ENCODE results near the gene FAM53B. TPM values are rescaled to one million over a fixed set of nuclear protein-coding genes. Genes with fewer than 3 reads are reported as not detected.
A peak's percentile ranks its signal among the peaks of the same experiment; 100 is the strongest.

FAM53B gene
- total RNA-seq, 1 donor from 2014 or later = 38.1 TPM

DNA sequence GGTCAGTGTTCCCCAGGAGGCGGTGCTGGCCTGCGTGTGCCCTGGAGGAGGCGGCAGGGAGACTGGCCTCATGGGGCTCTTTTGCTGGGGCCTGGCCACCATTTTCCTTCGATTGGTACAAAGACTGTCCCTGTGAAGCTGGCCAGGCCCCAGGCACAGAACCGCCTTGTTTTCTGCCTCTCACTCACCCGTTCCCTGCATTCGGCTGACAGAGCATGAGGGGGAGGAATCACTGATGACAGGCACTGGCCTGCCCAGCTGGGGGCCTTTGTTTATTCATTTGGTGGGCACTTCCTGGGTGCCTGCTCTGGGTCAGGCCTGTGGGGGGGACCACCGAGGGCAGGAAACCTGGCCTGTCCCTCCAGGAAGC is 139.2 kb downstream of the FAM53B start:
- DNase-seq (peak; percentile 30), ATAC-seq (ENCODE audit: poor library complexity) (no peak)

GRCh38 chr10:124604214-124605000 is 139.8 kb downstream of the FAM53B start:
- ATAC-seq (ENCODE audit: poor library complexity) (no peak), DNase-seq (peak; percentile 35)
- intact Hi-C loops (cut with DNase I) = no loop called here

More for the DNA sequence above, 139.2 kb downstream of the FAM53B start:
- intact Hi-C loops (cut with DNase I) = loop anchor here (5.0 kb wide), 1 partner anchor 33 kb away; no protein-coding TSS in a partner anchor

GRCh38 chr10:124603376-124604213 is 140.6 kb downstream of the FAM53B start:
- ATAC-seq (ENCODE audit: poor library complexity) (no peak), DNase-seq (peak; percentile 26)
- intact Hi-C loops (cut with DNase I) = no loop called here

DNA sequence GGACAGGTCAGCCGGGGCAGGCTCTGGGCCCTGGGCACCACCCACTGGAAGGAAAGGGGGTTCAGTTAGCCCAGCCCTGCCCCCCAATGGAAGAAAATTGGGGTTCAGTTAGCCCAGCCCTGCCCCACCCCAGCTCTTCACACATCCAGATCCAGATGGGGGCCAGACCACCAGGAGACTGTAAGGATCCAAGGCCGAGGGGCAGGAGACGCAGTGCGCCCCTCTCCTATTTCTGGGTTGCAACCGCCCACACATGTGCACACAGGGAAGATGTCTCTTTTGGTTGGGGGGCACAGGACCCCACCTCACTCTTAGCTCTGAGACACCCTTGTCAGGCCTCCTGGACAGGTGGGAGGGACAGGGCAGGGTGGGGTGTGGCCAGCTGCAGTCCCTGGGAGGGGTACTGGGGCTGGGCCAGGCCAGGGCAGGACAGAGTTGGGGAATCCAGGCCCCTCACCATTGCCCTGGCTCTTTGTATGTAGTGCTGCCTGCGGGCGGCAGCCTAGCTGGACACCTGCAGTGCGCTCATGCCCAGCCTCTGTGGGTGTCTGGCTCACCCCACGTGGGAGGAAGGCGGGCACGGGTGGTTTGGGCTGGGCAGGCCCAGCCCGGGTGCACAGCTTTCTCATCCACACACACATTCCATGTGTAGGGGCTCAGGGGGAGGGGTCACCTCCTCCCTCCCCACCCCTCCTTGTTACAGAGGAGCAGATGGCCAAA is 141.4 kb downstream of the FAM53B start:
- intact Hi-C loops (cut with DNase I) = no loop called here
- DNase-seq (peak; percentile 24), ATAC-seq (ENCODE audit: poor library complexity) (no peak)

DNA sequence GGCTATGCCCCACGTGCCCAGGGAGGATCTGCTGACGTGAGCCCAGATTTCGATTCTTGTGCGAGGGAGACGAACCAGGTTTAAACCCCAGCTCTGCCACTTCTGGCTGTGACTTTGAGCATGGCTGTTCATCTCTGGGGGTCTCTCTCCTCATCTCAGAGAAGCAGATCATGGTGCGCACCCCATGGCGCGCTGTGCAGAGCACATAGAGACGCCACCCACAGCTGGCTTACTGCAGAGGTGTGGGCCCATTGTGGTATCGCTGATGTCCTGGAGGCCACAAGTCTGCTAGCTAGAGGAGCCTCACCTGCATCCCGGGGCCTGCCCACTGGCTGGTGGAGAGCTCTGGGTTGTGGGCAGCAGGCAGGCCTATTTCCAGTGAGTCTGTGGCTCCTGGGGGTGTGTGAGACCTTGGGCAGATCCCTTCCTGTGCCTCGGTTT is 142.0 kb downstream of the FAM53B start:
- DNase-seq = peak; percentile 34
- ATAC-seq (ENCODE audit: poor library complexity) = no peak
- intact Hi-C loops (cut with DNase I) = no loop called here

DNA sequence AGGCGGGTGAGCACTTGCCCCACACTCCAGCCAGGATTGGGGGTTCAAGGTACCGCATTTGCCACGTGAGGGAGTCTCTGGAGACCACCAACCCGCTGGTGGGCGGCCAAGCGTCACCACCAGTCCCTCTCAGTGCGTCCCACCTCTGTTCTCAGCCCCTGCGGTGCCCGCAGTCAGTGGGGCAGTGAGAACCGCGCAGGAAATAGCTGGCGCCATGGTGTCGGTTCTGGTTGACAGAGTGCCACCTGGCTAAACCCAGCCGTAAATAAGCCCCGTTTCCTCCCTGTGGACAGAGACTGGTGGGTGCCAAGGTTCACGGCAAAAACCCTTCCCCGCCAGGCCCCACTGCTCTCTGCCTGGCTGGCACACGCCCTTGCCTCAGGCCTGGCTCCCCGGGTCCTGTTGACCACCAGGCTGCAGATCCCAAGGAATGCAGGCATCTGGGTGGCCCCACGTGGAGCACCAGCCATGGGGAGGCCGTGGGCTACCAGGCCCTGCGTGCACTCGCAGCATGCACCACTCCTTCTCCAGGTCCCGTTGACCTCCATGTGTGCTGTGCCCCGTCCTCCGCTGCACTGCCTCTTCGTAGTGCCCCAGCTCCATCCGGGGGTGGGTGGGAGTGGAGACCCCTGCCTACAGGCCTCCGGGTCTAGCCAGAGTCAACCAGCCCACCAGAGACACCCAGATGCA is 142.6 kb downstream of the FAM53B start:
- intact Hi-C loops (cut with DNase I) = no loop called here
- DNase-seq (peak; percentile 22), ATAC-seq (ENCODE audit: poor library complexity) (no peak)

- ATAC-seq (ENCODE audit: poor library complexity) (no peak), DNase-seq (peak; percentile 11)
- intact Hi-C loops (cut with DNase I) = no loop called here
Measured at GRCh38 chr10:124601016-124601415, 143.2 kb downstream of the FAM53B start.

GRCh38 chr10:124600051-124600880 is 143.9 kb downstream of the FAM53B start:
- no peak for ATAC-seq (ENCODE audit: poor library complexity)
- intact Hi-C loops (cut with DNase I) = no loop called here
- DNase-seq = peak; percentile 23

DNA sequence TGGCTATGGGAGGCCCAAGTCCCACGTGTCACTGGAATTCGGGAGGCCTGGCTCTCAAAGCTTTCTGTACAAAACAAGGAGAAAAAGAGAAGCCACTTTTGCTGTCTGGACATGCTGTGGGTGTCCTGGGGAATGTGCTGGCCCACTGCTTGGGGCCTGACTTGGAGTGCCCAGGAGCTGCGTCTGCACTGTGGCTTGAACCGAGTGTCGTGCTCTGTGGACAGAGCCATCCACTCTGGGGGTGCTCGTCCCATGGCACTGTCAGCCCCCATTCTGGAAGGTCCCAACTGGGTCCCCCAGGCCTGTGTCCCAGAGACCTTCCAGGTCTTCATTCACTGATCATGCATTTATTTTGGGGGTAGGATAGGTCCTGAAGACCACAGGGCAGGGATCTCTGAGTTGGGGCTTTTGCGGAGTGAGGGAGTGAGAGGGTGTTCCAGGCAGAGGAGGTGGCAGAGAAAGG is 144.6 kb downstream of the FAM53B start:
- peak; percentile 17 for DNase-seq
- intact Hi-C loops (cut with DNase I) = no loop called here

GRCh38 chr10:124598773-124599587 is 145.2 kb downstream of the FAM53B start:
- ATAC-seq (ENCODE audit: poor library complexity) (no peak), DNase-seq (peak; percentile 15)
- intact Hi-C loops (cut with DNase I) = no loop called here

More for the DNA sequence above, 144.6 kb downstream of the FAM53B start:
- no peak for ATAC-seq (ENCODE audit: poor library complexity)

GRCh38 chr10:124598196-124598595 is 146.0 kb downstream of the FAM53B start:
- intact Hi-C loops (cut with DNase I) = no loop called here
- ATAC-seq (ENCODE audit: poor library complexity) (no peak), DNase-seq (peak; percentile 39)

GRCh38 chr10:124597846-124598165 is 146.4 kb downstream of the FAM53B start:
- ATAC-seq (ENCODE audit: poor library complexity) (no peak), DNase-seq (peak; percentile 34)
- intact Hi-C loops (cut with DNase I) = no loop called here

GRCh38 chr10:124596962-124597845 is 147.0 kb downstream of the FAM53B start:
- ATAC-seq (ENCODE audit: poor library complexity) = no peak
- intact Hi-C loops (cut with DNase I) = no loop called here
- peak; percentile 18 for DNase-seq

- DNase-seq = peak; percentile 36
- intact Hi-C loops (cut with DNase I) = no loop called here
Measured at GRCh38 chr10:124596116-124596785, 147.9 kb downstream of the FAM53B start.

GRCh38 chr10:124595143-124595883 is 148.9 kb downstream of the FAM53B start:
- ATAC-seq (ENCODE audit: poor library complexity) (no peak), DNase-seq (no peak)

More at GRCh38 chr10:124596116-124596785, 147.9 kb downstream of the FAM53B start:
- no peak for ATAC-seq (ENCODE audit: poor library complexity)

More at GRCh38 chr10:124595143-124595883, 148.9 kb downstream of the FAM53B start:
- intact Hi-C loops (cut with DNase I) = no loop called here

All from Right ventricle myocardium superior (tissue), 1 donor.